ENCODE data around the gene PRKCI.
"Not testable (repeated sequence)": the region's sequence is repeated elsewhere in the genome, so short reads cannot be mapped to it uniquely, and the experiment has no call there.

The PRKCI gene

GRCh38 chr3:170225166-170225565 is 2.9 kb downstream of the PRKCI start:
- no peak for DNase-seq

GRCh38 chr3:170226426-170226960 is 4.3 kb downstream of the PRKCI start:
- DNase-seq: peak; percentile 52

- DNase-seq: peak; percentile 22
Measured at GRCh38 chr3:170228093-170228766, 6.0 kb downstream of the PRKCI start.

GRCh38 chr3:170232266-170232665 is 10.0 kb downstream of the PRKCI start:
- peak; percentile 27 for DNase-seq

GRCh38 chr3:170233530-170233929 is 11.3 kb downstream of the PRKCI start:
- DNase-seq: peak; percentile 64

GRCh38 chr3:170240142-170240541 is 17.9 kb downstream of the PRKCI start:
- no peak for DNase-seq

- no peak for DNase-seq
Measured at GRCh38 chr3:170240671-170241070, 18.4 kb downstream of the PRKCI start.

- no peak for DNase-seq
Measured at GRCh38 chr3:170244576-170244975, 22.4 kb downstream of the PRKCI start.

- no peak for DNase-seq
Measured at GRCh38 chr3:170247875-170248274, 25.7 kb downstream of the PRKCI start.

GRCh38 chr3:170256597-170256996 is 34.4 kb downstream of the PRKCI start:
- no peak for DNase-seq

- no peak for DNase-seq
Measured at GRCh38 chr3:170257145-170257544, 34.9 kb downstream of the PRKCI start.

- no peak for DNase-seq
Measured at GRCh38 chr3:170258105-170258487, 35.9 kb downstream of the PRKCI start.

GRCh38 chr3:170259907-170260306 is 37.7 kb downstream of the PRKCI start:
- no peak for DNase-seq

- DNase-seq: no peak
Measured at GRCh38 chr3:170267793-170268192, 45.6 kb downstream of the PRKCI start.

GRCh38 chr3:170269673-170270254 is 47.5 kb downstream of the PRKCI start:
- not testable (repeated sequence) for DNase-seq

GRCh38 chr3:170270282-170270881 is 48.2 kb downstream of the PRKCI start:
- no peak for DNase-seq

GRCh38 chr3:170274641-170275040 is 52.4 kb downstream of the PRKCI start:
- no peak for DNase-seq

GRCh38 chr3:170275832-170276231 is 53.6 kb downstream of the PRKCI start:
- no peak for DNase-seq

GRCh38 chr3:170277311-170277710 is 55.1 kb downstream of the PRKCI start:
- not testable (repeated sequence) for DNase-seq

GRCh38 chr3:170277833-170278580 is 55.8 kb downstream of the PRKCI start:
- DNase-seq: no peak

GRCh38 chr3:170278627-170279026 is 56.4 kb downstream of the PRKCI start:
- DNase-seq: no peak

GRCh38 chr3:170290194-170290593 is 68.0 kb downstream of the PRKCI start:
- no peak for DNase-seq

- no peak for DNase-seq
Measured at GRCh38 chr3:170295586-170295985, 73.4 kb downstream of the PRKCI start.

Measured in fibroblast of skin of back (primary cell).